ENCODE measurements around the gene TPT1.

- TF ChIP-seq CTCF (IDR thresholded peaks at IDR 0.05; ENCODE audit: insufficient read depth, low read length, poor library complexity, severe bottlenecking) = no peak
- no peak for TF ChIP-seq EZH2phosphoT487 (conservative IDR thresholded peaks at IDR 0.05; ENCODE audit: low read length)
Observed at GRCh38 chr13:45314822-45315221, 26.2 kb downstream of the TPT1 start.
